SK-N-SH (cell line): Measurements from ENCODE around the gene TLE1. TPM values are rescaled to one million over a fixed set of nuclear protein-coding genes. Genes with fewer than 3 reads are reported as not detected.

Source experiments
- CTCF ChIA-PET: fragments of 300-600, 350-600 bp; formaldehyde crosslinking; extraction: SDS; loops from one replicate; lab custom pipeline; 2021; lab: Yijun Ruan, JAX
- POLR2A ChIA-PET: fragments of 350-600 bp; sonication (Branson Sonifier 250); formaldehyde crosslinking; extraction: SDS; loops from one replicate; lab custom pipeline; 2020; ENCODE audit warnings: antibody characterized with exemption, inconsistent platforms; lab: Yijun Ruan, JAX
- DNase-seq: peaks from one replicate; pipeline ENCODE4 v3.0.0; 2012
- H2AFZ ChIP-seq: fragments of 200-600 bp; sonication (generic); 2 replicates; pipeline ENCODE4 v1.8.1; 2016; ENCODE audit warnings: antibody characterized with exemption, mild to moderate bottlenecking, low read depth
- H3F3A ChIP-seq: fragments of 200-600 bp; sonication (generic); replicated peaks from 2 replicates; pipeline ENCODE3; 2016; ENCODE audit warnings: antibody characterized with exemption, mild to moderate bottlenecking; ENCODE audit not compliant: insufficient read depth
- H3K27ac ChIP-seq, 2 experiments: fragments of 200-500 bp in 1 of 2; fragments of 200-600 bp in 1 of 2; sonication (Bioruptor generic) in 1 of 2; sonication (generic), shearing (Covaris generic) in 1 of 2; 2 replicates each; pipeline versions ENCODE4 v1.5.1 to v1.6.1; 2014 to 2016; ENCODE audit warnings: low read depth in 2 of 2, inconsistent platforms in 1 of 2, low read length in 1 of 2, mild to moderate bottlenecking in 1 of 2, mixed read lengths in 1 of 2
- H3K27me3 ChIP-seq: fragments of 200-600 bp; sonication (generic), shearing (Covaris generic); 2 replicates; pipeline ENCODE4 v1.6.1; 2016; ENCODE audit warnings: mixed run types; ENCODE audit not compliant: insufficient read depth
- H3K36me3 ChIP-seq, 2 experiments: fragments of 200-500 bp in 1 of 2; fragments of 200-600 bp in 1 of 2; sonication (Bioruptor generic) in 1 of 2; sonication (generic) in 1 of 2; replicated peaks in 1 of 2; 2 replicates each; pipeline versions ENCODE3 to v1.5.1; 2014 to 2016; ENCODE audit warnings: low read length in 1 of 2, mild to moderate bottlenecking in 1 of 2; ENCODE audit not compliant: insufficient read depth in 2 of 2, control insufficient read depth in 1 of 2
- H3K4me1 ChIP-seq, 2 experiments: fragments of 200-500 bp in 1 of 2; fragments of 200-600 bp in 1 of 2; sonication (Bioruptor generic) in 1 of 2; sonication (generic), shearing (Covaris generic) in 1 of 2; 2 replicates each; pipeline versions ENCODE4 v1.5.1 to v1.6.1; 2014 to 2016; ENCODE audit warnings: low read depth in 1 of 2, low read length in 1 of 2, mixed run types in 1 of 2; ENCODE audit not compliant: insufficient read depth in 2 of 2, control insufficient read depth in 1 of 2
- H3K4me2 ChIP-seq: fragments of 200-600 bp; sonication (generic), shearing (Covaris generic); 2 replicates; pipeline ENCODE4 v1.6.1; 2017; ENCODE audit warnings: mixed run types
- H3K4me3 ChIP-seq, 2 experiments: fragments of 200-500 bp in 1 of 2; fragments of 200-600 bp in 1 of 2; sonication (Bioruptor generic) in 1 of 2; sonication (generic), shearing (Covaris generic) in 1 of 2; 2 replicates each; pipeline versions ENCODE4 v1.5.1 to v1.8.1; 2014 to 2016; ENCODE audit warnings: low read depth in 2 of 2, inconsistent platforms in 1 of 2, low read length in 1 of 2, mild to moderate bottlenecking in 1 of 2, mixed read lengths in 1 of 2, moderate library complexity in 1 of 2
- H3K79me2 ChIP-seq: fragments of 200-600 bp; sonication (generic); 2 replicates; pipeline ENCODE4 v1.8.1; 2017; ENCODE audit warnings: mild to moderate bottlenecking; ENCODE audit not compliant: insufficient read depth
- H3K9ac ChIP-seq: fragments of 200-600 bp; sonication (generic); 2 replicates; pipeline ENCODE4 v1.6.1; 2017; ENCODE audit warnings: mixed run types
- H3K9me2 ChIP-seq: fragments of 200-600 bp; sonication (generic); 2 replicates; pipeline ENCODE4 v1.6.1; 2017; ENCODE audit warnings: mixed run types
- H3K9me3 ChIP-seq: fragments of 200-600 bp; sonication (generic); 2 replicates; pipeline ENCODE4 v1.6.1; 2017; ENCODE audit warnings: mixed run types, mild to moderate bottlenecking, moderate library complexity
- H4K20me1 ChIP-seq: fragments of 200-600 bp; sonication (generic); 2 replicates; pipeline ENCODE4 v1.6.1; 2017; ENCODE audit warnings: mild to moderate bottlenecking, mixed run types; ENCODE audit not compliant: insufficient read depth
- ELF1 ChIP-seq: IDR thresholded peaks from 2 replicates; pipeline ENCODE4 v1.4.0; 2012
- EP300 ChIP-seq, 2 experiments: IDR thresholded peaks; 2 replicates each; pipeline versions ENCODE4 v1.4.0 to v1.6.1; 2012; ENCODE audit warnings: borderline replicate concordance in 1 of 2, low read depth in 1 of 2, low read length in 1 of 2
- FOSL2 ChIP-seq: IDR thresholded peaks from 2 replicates; pipeline ENCODE4 v1.4.0; 2012; ENCODE audit warnings: low read depth, mild to moderate bottlenecking, moderate library complexity, borderline replicate concordance
- GABPA ChIP-seq: IDR thresholded peaks from 2 replicates; pipeline ENCODE4 v1.4.0; 2012; ENCODE audit warnings: low read depth, mild to moderate bottlenecking
- JUND ChIP-seq: IDR thresholded peaks from 2 replicates; pipeline ENCODE4 v1.4.0; 2012
- POLR2AphosphoS5 ChIP-seq: IDR thresholded peaks from 2 replicates; pipeline ENCODE4 v1.6.1; 2012; ENCODE audit warnings: low read depth, low read length
- RCOR1 ChIP-seq: fragments of 150-350 bp; IDR thresholded peaks from 2 replicates; pipeline ENCODE4 v1.6.1; 2017; ENCODE audit warnings: antibody characterized with exemption, low read length
- RXRA ChIP-seq: IDR thresholded peaks from 2 replicates; pipeline ENCODE4 v1.4.0; 2012; ENCODE audit warnings: low read depth, mild to moderate bottlenecking, borderline replicate concordance
- TEAD4 ChIP-seq: IDR thresholded peaks from 2 replicates; pipeline ENCODE4 v1.4.0; 2012; ENCODE audit warnings: mild to moderate bottlenecking, borderline replicate concordance; ENCODE audit not compliant: insufficient read depth
- YY1 ChIP-seq: IDR thresholded peaks from 2 replicates; pipeline ENCODE4 v1.4.0; 2012; ENCODE audit warnings: low read depth, mild to moderate bottlenecking
- WGBS: methylation state at CpG from one replicate; pipeline ENCODE4 v1.1.6; 2017; ENCODE audit warnings: low lambda C conversion rate; 5-methylcytosine and 5-hydroxymethylcytosine counted together
- polyA plus RNA-seq, 3 experiments: library from polyadenylated mRNA; depleted of rRNA; stranded (reverse); fragments of >200 nt; gene quantifications; 2 replicates each; pipeline ENCODE4 v1.2.3, GENCODE V29; 2012
- TF ChIP-seq, protein P1 (sequence below): IDR thresholded peaks from 2 replicates; pipeline ENCODE4; 2012
- TF ChIP-seq, protein P2 (sequence below): fragments of 200-600 bp; sonication (generic); IDR thresholded peaks from 2 replicates; pipeline ENCODE4 v1.6.1; 2017; ENCODE audit warnings: antibody characterized with exemption, mild to moderate bottlenecking, moderate library complexity
- TF ChIP-seq, protein P3 (sequence below): IDR thresholded peaks from 2 replicates; pipeline ENCODE4 v1.6.1; 2012; ENCODE audit warnings: mild to moderate bottlenecking, low read depth, low read length, moderate library complexity
- TF ChIP-seq, protein P4 (sequence below): fragments of 150-350 bp; IDR thresholded peaks from 2 replicates; pipeline ENCODE4 v1.6.1; 2017; ENCODE audit warnings: antibody characterized with exemption, low read length, low read depth, borderline replicate concordance
- TF ChIP-seq, protein P5 (sequence below): IDR thresholded peaks from 2 replicates; pipeline ENCODE4 v1.4.0; 2012; ENCODE audit warnings: low read depth, borderline replicate concordance
- TF ChIP-seq, protein P6 (sequence below): IDR thresholded peaks from 2 replicates; pipeline ENCODE4 v1.4.0; 2012; ENCODE audit warnings: low read depth

The TLE1 gene
- polyA plus RNA-seq, 1 of the 3 experiments (the other 2 are of a cell fraction): 33.0 TPM

DNA sequence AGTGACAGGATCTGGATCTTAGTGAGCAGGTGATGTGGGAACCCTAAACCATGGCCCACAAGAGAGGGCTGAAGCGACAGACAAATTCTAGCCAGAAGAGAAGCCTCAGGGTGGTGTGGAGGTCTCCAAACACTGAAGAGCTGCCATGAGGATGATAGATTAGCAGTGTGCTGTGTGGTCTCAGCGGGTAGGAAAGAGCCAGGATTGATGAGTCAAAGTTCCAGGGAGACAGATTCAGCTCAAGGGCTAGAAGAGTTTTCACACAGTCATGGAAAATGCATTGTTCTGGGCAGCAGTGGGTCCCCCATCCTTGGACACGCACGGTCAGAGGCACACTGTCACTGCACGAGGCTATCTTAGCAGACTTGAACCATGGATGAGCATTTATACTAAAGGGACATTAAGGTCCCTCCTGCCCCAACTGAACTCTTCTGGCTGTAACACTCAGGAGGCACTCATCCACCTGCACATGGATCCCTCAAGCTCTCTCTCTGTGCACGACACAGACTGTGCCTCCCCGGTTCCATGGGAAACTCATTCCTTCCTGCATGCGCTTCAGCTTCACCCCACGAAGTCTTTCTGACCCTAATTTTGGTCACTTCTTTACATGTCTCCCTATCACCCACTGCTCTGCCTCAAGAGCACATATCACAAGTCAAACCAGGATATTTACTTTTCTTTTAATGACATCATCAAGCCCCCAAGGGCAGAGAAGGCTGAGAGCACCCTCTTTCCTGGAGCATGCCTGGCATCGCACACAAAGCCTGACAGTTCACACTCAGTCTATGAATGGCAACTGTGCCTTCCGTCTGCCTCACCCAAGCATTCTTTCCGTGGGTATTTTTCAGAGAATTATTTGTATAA, 84.8 kb downstream of the TLE1 start:
- 92% methylated on average over 12 of the region's 12 CpGs for WGBS
- H3K36me3 ChIP-seq: peaks cover 8 to 11% of the 10 kb centered on the region in 2 experiments
- TF ChIP-seq, protein P1, sequence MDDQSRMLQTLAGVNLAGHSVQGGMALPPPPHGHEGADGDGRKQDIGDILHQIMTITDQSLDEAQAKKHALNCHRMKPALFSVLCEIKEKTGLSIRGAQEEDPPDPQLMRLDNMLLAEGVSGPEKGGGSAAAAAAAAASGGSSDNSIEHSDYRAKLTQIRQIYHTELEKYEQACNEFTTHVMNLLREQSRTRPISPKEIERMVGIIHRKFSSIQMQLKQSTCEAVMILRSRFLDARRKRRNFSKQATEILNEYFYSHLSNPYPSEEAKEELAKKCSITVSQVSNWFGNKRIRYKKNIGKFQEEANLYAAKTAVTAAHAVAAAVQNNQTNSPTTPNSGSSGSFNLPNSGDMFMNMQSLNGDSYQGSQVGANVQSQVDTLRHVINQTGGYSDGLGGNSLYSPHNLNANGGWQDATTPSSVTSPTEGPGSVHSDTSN: no peak
- peaks cover 6% of the 10 kb centered on the region for H3F3A ChIP-seq
- DNase-seq: no peak
- H3K9ac ChIP-seq: no peak overlapping the region
- POLR2A ChIA-PET: no interaction called here
- no peaks in the 10 kb centered on the region for H3K27me3 ChIP-seq
- H3K4me3 ChIP-seq: no peak overlapping the region
- H3K9me3 ChIP-seq: no peaks in the 10 kb centered on the region
- H3K4me1 ChIP-seq: peaks cover 0 to 8% of the 10 kb centered on the region in 2 experiments; a peak in 3 of 4 replicates
- no peaks in the 10 kb centered on the region for H4K20me1 ChIP-seq
- no peaks in the 10 kb centered on the region for H3K79me2 ChIP-seq
- H2AFZ ChIP-seq: no peak overlapping the region
- no peak overlapping the region for H3K4me2 ChIP-seq
- H3K9me2 ChIP-seq: no peaks in the 10 kb centered on the region
- H3K27ac ChIP-seq: no peak overlapping the region
- CTCF ChIA-PET: no interaction called here

DNA sequence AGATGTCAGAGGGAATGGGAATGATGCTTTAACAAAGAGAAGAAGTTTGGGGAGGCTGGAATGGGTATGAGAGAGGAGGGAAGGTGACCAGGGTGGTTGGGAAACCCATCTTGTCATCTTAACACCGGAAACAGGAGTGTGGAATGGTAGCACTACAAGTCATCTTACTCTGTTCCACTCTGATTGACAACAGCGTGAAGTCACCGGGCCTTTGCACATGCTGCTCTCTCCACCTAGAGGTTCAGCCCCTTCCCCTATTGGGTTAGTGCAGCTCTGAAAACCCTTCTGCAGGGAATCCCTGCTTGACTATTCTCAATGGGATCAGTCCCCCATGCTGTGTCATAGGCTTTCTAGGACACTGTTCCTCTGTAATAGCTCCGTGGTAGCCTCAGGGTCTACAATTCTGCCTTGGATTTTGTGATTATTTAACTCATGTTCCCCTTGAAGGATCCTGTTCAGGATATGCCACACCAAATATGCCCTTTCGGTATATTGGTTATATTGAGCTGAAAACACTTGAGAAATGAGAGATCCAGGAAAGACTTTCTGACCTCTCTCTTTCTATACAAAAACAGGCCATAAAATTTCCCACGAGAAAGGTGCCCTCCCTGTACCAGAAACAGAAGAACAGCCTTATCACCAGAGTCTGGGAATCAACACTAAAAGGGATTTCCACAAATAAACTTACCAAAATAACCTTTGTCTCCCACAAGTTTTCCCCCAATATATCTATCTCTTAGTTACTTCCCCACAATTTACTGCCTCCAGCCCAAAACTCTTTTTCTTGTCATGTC, 86.3 kb downstream of the TLE1 start:
- whole genome bisulfite sequencing: 94% methylated on average over 6 of the region's 6 CpGs
- CTCF ChIA-PET: no interaction called here
- POLR2A ChIA-PET: no interaction called here

More for the DNA sequence above, 86.3 kb downstream of the TLE1 start:
- Histone ChIP-seq H3K9me3 (no peaks in the 10 kb centered on the region), H3K79me2 (no peaks in the 10 kb centered on the region), H3K36me3 (peaks cover 6 to 8% of the 10 kb centered on the region in 2 experiments), H4K20me1 (no peaks in the 10 kb centered on the region), H3K9me2 (no peaks in the 10 kb centered on the region), H3K4me2 (no peak overlapping the region), H3K4me1 (peaks cover 0 to 8% of the 10 kb centered on the region in 2 experiments), H2AFZ (no peak overlapping the region), H3F3A (peaks cover 5% of the 10 kb centered on the region), H3K27ac (no peak overlapping the region), H3K4me3 (no peak overlapping the region), H3K27me3 (no peaks in the 10 kb centered on the region), H3K9ac (no peak overlapping the region)
- no peak for DNase-seq
- TF ChIP-seq, protein P2, sequence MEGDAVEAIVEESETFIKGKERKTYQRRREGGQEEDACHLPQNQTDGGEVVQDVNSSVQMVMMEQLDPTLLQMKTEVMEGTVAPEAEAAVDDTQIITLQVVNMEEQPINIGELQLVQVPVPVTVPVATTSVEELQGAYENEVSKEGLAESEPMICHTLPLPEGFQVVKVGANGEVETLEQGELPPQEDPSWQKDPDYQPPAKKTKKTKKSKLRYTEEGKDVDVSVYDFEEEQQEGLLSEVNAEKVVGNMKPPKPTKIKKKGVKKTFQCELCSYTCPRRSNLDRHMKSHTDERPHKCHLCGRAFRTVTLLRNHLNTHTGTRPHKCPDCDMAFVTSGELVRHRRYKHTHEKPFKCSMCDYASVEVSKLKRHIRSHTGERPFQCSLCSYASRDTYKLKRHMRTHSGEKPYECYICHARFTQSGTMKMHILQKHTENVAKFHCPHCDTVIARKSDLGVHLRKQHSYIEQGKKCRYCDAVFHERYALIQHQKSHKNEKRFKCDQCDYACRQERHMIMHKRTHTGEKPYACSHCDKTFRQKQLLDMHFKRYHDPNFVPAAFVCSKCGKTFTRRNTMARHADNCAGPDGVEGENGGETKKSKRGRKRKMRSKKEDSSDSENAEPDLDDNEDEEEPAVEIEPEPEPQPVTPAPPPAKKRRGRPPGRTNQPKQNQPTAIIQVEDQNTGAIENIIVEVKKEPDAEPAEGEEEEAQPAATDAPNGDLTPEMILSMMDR: no peak
- TF ChIP-seq YY1: no peak
- no peak for TF ChIP-seq POLR2AphosphoS5
- no peak for TF ChIP-seq TEAD4
- TF ChIP-seq JUND: no peak
- TF ChIP-seq RCOR1: no peak
- TF ChIP-seq, protein P3, sequence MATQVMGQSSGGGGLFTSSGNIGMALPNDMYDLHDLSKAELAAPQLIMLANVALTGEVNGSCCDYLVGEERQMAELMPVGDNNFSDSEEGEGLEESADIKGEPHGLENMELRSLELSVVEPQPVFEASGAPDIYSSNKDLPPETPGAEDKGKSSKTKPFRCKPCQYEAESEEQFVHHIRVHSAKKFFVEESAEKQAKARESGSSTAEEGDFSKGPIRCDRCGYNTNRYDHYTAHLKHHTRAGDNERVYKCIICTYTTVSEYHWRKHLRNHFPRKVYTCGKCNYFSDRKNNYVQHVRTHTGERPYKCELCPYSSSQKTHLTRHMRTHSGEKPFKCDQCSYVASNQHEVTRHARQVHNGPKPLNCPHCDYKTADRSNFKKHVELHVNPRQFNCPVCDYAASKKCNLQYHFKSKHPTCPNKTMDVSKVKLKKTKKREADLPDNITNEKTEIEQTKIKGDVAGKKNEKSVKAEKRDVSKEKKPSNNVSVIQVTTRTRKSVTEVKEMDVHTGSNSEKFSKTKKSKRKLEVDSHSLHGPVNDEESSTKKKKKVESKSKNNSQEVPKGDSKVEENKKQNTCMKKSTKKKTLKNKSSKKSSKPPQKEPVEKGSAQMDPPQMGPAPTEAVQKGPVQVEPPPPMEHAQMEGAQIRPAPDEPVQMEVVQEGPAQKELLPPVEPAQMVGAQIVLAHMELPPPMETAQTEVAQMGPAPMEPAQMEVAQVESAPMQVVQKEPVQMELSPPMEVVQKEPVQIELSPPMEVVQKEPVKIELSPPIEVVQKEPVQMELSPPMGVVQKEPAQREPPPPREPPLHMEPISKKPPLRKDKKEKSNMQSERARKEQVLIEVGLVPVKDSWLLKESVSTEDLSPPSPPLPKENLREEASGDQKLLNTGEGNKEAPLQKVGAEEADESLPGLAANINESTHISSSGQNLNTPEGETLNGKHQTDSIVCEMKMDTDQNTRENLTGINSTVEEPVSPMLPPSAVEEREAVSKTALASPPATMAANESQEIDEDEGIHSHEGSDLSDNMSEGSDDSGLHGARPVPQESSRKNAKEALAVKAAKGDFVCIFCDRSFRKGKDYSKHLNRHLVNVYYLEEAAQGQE: no peak
- no peak for TF ChIP-seq ELF1
- TF ChIP-seq RXRA: no peak
- TF ChIP-seq, protein P4, sequence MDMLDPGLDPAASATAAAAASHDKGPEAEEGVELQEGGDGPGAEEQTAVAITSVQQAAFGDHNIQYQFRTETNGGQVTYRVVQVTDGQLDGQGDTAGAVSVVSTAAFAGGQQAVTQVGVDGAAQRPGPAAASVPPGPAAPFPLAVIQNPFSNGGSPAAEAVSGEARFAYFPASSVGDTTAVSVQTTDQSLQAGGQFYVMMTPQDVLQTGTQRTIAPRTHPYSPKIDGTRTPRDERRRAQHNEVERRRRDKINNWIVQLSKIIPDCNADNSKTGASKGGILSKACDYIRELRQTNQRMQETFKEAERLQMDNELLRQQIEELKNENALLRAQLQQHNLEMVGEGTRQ: no peak
- no peak for TF ChIP-seq EP300 (IDR thresholded peaks at IDR 0.05; ENCODE audit: borderline replicate concordance in 1 of 2, low read depth in 1 of 2, low read length in 1 of 2)
- TF ChIP-seq FOSL2: no peak
- TF ChIP-seq GABPA: no peak
- TF ChIP-seq, protein P5, sequence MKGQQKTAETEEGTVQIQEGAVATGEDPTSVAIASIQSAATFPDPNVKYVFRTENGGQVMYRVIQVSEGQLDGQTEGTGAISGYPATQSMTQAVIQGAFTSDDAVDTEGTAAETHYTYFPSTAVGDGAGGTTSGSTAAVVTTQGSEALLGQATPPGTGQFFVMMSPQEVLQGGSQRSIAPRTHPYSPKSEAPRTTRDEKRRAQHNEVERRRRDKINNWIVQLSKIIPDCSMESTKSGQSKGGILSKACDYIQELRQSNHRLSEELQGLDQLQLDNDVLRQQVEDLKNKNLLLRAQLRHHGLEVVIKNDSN: no peak
- TF ChIP-seq, protein P6, sequence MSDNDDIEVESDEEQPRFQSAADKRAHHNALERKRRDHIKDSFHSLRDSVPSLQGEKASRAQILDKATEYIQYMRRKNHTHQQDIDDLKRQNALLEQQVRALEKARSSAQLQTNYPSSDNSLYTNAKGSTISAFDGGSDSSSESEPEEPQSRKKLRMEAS: no peak
